Neural cell (in vitro differentiated cells): ENCODE results near the gene KRT222. TPM values are rescaled to one million over a fixed set of nuclear protein-coding genes. Genes with fewer than 3 reads are reported as not detected.

Experiments used
- H2AFZ ChIP-seq: fragments of 200-600, 300-800 bp; sonication (generic), shearing (Covaris generic); 2 replicates; pipeline ENCODE4 v1.6.0; 2014; ENCODE audit warnings: low read depth, mild to moderate bottlenecking, antibody characterized with exemption, low read length, moderate library complexity
- H3F3A ChIP-seq: fragments of 200-600 bp; shearing (Covaris generic); 2 replicates; pipeline ENCODE4 v1.6.1; 2016; ENCODE audit warnings: mild to moderate bottlenecking, moderate library complexity, mixed read lengths, antibody characterized with exemption, low read length; ENCODE audit not compliant: insufficient read depth, poor library complexity, severe bottlenecking
- H3K27ac ChIP-seq: fragments of 200-600, 300-800 bp; sonication (generic), shearing (Covaris generic); 2 replicates; pipeline ENCODE4 v1.5.1; 2014; ENCODE audit warnings: mild to moderate bottlenecking, low read length, moderate library complexity
- H3K27me3 ChIP-seq: fragments of 300-800, 200-600 bp; sonication (generic), shearing (Covaris generic); 2 replicates; pipeline ENCODE4 v1.6.0; 2014; ENCODE audit warnings: mild to moderate bottlenecking, low read depth, low read length, moderate library complexity; ENCODE audit not compliant: insufficient read depth
- H3K36me3 ChIP-seq: fragments of 300-800, 200-600 bp; sonication (generic), shearing (Covaris generic); 2 replicates; pipeline ENCODE4 v1.5.1; 2014; ENCODE audit warnings: mild to moderate bottlenecking, antibody characterized with exemption, low read length, moderate library complexity; ENCODE audit not compliant: insufficient read depth
- H3K4me2 ChIP-seq: fragments of 300-800, 200-600 bp; sonication (generic), shearing (Covaris generic); 2 replicates; pipeline ENCODE4 v1.6.0; 2014; ENCODE audit warnings: mild to moderate bottlenecking, low read length
- H3K4me3 ChIP-seq: fragments of 300-800, 200-600 bp; sonication (generic), shearing (Covaris generic); 2 replicates; pipeline ENCODE4 v1.5.1; 2014; ENCODE audit warnings: mild to moderate bottlenecking, low read length, moderate library complexity
- H3K79me2 ChIP-seq: fragments of 200-600 bp; shearing (Covaris generic); replicated peaks from 2 replicates; pipeline ENCODE4 v1.6.0; 2014; ENCODE audit warnings: mild to moderate bottlenecking, low read length, moderate library complexity; ENCODE audit not compliant: insufficient read depth
- H3K9ac ChIP-seq: fragments of 300-800, 200-600 bp; sonication (generic), shearing (Covaris generic); 2 replicates; pipeline ENCODE4 v1.6.1; 2016; ENCODE audit warnings: mild to moderate bottlenecking, low read length, mixed read lengths
- H3K9me2 ChIP-seq: fragments of 200-600 bp; shearing (Covaris generic); 2 replicates; pipeline ENCODE4 v1.6.1; 2016; ENCODE audit warnings: mild to moderate bottlenecking, low read length, mixed read lengths; ENCODE audit not compliant: insufficient read depth
- H3K9me3 ChIP-seq: fragments of 200-600, 300-800 bp; sonication (generic), shearing (Covaris generic); 2 replicates; pipeline ENCODE4 v1.6.1; 2016; ENCODE audit warnings: mild to moderate bottlenecking, mixed run types, low read length, moderate library complexity, mixed read lengths
- H4K20me1 ChIP-seq: fragments of 200-600 bp; shearing (Covaris generic); 2 replicates; pipeline ENCODE4 v1.6.1; 2016; ENCODE audit warnings: mild to moderate bottlenecking, mixed run types; ENCODE audit not compliant: insufficient read depth
- EP300 ChIP-seq: fragments of 450-650 bp; conservative IDR thresholded peaks from 2 replicates; pipeline ENCODE4 v1.6.1; 2014; ENCODE audit warnings: antibody characterized with exemption, mild to moderate bottlenecking, moderate library complexity; ENCODE audit not compliant: poor library complexity, severe bottlenecking
- EZH2 ChIP-seq: fragments of 200-600, 300-800 bp; shearing (Covaris generic), sonication (generic); IDR thresholded peaks from 2 replicates; pipeline ENCODE4 v1.6.1; 2014; ENCODE audit warnings: antibody characterized with exemption, low read length, borderline replicate concordance, mild to moderate bottlenecking; ENCODE audit not compliant: insufficient read depth, poor library complexity, severe bottlenecking
- MXI1 ChIP-seq: fragments of 450-650 bp; conservative IDR thresholded peaks from 2 replicates; pipeline ENCODE4 v1.6.1; 2014; ENCODE audit warnings: antibody characterized with exemption, mild to moderate bottlenecking; ENCODE audit not compliant: poor library complexity, severe bottlenecking
- POLR2AphosphoS5 ChIP-seq: IDR thresholded peaks from 2 replicates; pipeline ENCODE4 v1.6.1; 2012
- RAD21 ChIP-seq: fragments of 450-650 bp; conservative IDR thresholded peaks from 2 replicates; pipeline ENCODE4 v1.6.1; 2014; ENCODE audit warnings: antibody characterized with exemption, mild to moderate bottlenecking, moderate library complexity
- SMC3 ChIP-seq: fragments of 450-650 bp; conservative IDR thresholded peaks from 2 replicates; pipeline ENCODE4 v1.6.1; 2014; ENCODE audit warnings: antibody characterized with exemption, mild to moderate bottlenecking, moderate library complexity; ENCODE audit not compliant: poor library complexity
- TAF1 ChIP-seq: IDR thresholded peaks from 2 replicates; pipeline ENCODE4 v1.6.1; 2012; ENCODE audit warnings: low read depth
- polyA plus RNA-seq: library from polyadenylated mRNA; depleted of rRNA; stranded (reverse); fragments of >200 nt; gene quantifications from 2 replicates; pipeline ENCODE4 v1.2.3, GENCODE V29; 2014
- TF ChIP-seq, protein P1 (sequence below): fragments of 450-650 bp; IDR thresholded peaks from 2 replicates; pipeline ENCODE4 v1.5.1; 2014; ENCODE audit warnings: antibody characterized with exemption, mild to moderate bottlenecking, moderate library complexity; ENCODE audit not compliant: poor library complexity, severe bottlenecking
- TF ChIP-seq, protein P2 (sequence below): IDR thresholded peaks from 2 replicates; pipeline ENCODE4 v1.6.1; 2012; ENCODE audit warnings: borderline replicate concordance

Gene KRT222
- polyA plus RNA-seq, 1 donor from 2014 or later: 15.1 TPM

DNA sequence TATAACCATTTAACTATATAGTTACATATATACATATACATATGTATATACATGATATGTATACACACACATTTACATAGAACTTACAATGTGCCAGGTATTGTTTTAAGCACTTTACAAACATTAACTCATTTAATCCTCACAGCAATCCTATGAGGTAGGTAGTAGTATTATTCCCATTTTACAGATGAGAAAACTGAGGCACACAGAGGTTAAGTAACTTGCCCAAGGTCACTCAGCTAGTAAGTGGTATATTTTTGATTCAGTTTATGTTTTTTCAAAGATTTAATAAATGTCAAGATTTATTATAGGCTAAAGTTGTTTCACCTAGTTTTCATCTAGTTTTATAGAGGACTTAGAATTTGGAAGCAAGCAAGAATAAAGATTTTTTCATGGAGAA is 6.6 kb downstream of the KRT222 start:
- Histone ChIP-seq H3F3A (no peaks in the 10 kb centered on the region), H3K9ac (no peak overlapping the region), H2AFZ (no peak overlapping the region)

DNA sequence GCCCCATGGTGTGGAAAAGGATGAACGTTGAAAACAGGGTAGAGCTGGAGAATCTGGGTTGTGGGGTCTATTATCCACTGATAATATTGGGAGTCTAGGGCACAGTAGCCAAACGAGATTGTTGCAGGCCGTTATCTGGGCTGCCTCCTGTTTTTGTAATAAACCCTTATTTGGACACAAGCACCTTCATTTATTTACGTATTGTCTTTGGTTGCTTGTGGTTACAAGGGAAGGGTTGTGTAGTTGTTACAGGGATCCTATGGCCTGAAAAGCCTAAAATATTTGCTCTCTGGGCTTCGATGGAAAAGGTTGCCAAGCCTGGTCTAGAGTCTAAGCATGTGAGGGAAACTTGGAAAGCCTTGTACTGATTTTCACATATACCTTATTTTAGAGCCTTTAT is 13.0 kb downstream of the KRT222 start:
- H3K4me2 ChIP-seq: no peak overlapping the region
- H3K79me2 ChIP-seq: peaks cover 14% of the 10 kb centered on the region
- no peak overlapping the region for H2AFZ ChIP-seq
- H4K20me1 ChIP-seq: no peaks in the 10 kb centered on the region
- H3K27ac ChIP-seq: no peak overlapping the region
- TF ChIP-seq POLR2AphosphoS5: no peak
- no peak for TF ChIP-seq MXI1
- TF ChIP-seq, protein P1, sequence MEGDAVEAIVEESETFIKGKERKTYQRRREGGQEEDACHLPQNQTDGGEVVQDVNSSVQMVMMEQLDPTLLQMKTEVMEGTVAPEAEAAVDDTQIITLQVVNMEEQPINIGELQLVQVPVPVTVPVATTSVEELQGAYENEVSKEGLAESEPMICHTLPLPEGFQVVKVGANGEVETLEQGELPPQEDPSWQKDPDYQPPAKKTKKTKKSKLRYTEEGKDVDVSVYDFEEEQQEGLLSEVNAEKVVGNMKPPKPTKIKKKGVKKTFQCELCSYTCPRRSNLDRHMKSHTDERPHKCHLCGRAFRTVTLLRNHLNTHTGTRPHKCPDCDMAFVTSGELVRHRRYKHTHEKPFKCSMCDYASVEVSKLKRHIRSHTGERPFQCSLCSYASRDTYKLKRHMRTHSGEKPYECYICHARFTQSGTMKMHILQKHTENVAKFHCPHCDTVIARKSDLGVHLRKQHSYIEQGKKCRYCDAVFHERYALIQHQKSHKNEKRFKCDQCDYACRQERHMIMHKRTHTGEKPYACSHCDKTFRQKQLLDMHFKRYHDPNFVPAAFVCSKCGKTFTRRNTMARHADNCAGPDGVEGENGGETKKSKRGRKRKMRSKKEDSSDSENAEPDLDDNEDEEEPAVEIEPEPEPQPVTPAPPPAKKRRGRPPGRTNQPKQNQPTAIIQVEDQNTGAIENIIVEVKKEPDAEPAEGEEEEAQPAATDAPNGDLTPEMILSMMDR: no peak
- no peak for TF ChIP-seq SMC3
- TF ChIP-seq, protein P2, sequence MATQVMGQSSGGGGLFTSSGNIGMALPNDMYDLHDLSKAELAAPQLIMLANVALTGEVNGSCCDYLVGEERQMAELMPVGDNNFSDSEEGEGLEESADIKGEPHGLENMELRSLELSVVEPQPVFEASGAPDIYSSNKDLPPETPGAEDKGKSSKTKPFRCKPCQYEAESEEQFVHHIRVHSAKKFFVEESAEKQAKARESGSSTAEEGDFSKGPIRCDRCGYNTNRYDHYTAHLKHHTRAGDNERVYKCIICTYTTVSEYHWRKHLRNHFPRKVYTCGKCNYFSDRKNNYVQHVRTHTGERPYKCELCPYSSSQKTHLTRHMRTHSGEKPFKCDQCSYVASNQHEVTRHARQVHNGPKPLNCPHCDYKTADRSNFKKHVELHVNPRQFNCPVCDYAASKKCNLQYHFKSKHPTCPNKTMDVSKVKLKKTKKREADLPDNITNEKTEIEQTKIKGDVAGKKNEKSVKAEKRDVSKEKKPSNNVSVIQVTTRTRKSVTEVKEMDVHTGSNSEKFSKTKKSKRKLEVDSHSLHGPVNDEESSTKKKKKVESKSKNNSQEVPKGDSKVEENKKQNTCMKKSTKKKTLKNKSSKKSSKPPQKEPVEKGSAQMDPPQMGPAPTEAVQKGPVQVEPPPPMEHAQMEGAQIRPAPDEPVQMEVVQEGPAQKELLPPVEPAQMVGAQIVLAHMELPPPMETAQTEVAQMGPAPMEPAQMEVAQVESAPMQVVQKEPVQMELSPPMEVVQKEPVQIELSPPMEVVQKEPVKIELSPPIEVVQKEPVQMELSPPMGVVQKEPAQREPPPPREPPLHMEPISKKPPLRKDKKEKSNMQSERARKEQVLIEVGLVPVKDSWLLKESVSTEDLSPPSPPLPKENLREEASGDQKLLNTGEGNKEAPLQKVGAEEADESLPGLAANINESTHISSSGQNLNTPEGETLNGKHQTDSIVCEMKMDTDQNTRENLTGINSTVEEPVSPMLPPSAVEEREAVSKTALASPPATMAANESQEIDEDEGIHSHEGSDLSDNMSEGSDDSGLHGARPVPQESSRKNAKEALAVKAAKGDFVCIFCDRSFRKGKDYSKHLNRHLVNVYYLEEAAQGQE: no peak
- TF ChIP-seq EP300: no peak
- TF ChIP-seq TAF1: no peak
- TF ChIP-seq RAD21: no peak
- no peak for TF ChIP-seq EZH2
- H3K9me2 ChIP-seq: peaks cover 2% of the 10 kb centered on the region
- H3K36me3 ChIP-seq: no peaks in the 10 kb centered on the region
- H3K9me3 ChIP-seq: no peaks in the 10 kb centered on the region
- H3F3A ChIP-seq: peaks cover 5% of the 10 kb centered on the region
- H3K4me3 ChIP-seq: no peak overlapping the region
- H3K27me3 ChIP-seq: no peaks in the 10 kb centered on the region
- no peak overlapping the region for H3K9ac ChIP-seq

More for the DNA sequence above, 6.6 kb downstream of the KRT222 start:
- Histone ChIP-seq H3K9me3 (no peaks in the 10 kb centered on the region), H3K4me3 (no peak overlapping the region), H3K4me2 (no peak overlapping the region), H3K36me3 (no peaks in the 10 kb centered on the region), H3K9me2 (no peaks in the 10 kb centered on the region), H4K20me1 (no peaks in the 10 kb centered on the region), H3K27me3 (no peaks in the 10 kb centered on the region), H3K79me2 (no peaks in the 10 kb centered on the region), H3K27ac (no peak overlapping the region)
- no peak for TF ChIP-seq TAF1
- no peak for TF ChIP-seq MXI1
- TF ChIP-seq, protein P1: no peak
- TF ChIP-seq EP300: no peak
- no peak for TF ChIP-seq RAD21
- no peak for TF ChIP-seq EZH2
- no peak for TF ChIP-seq POLR2AphosphoS5
- TF ChIP-seq SMC3: no peak
- TF ChIP-seq, protein P2: no peak
